Sigmoid colon (tissue), 7 donors: ENCODE measurements around the gene C1QTNF5. TPM values are rescaled to one million over a fixed set of nuclear protein-coding genes. Genes with fewer than 3 reads are reported as not detected.

Experiments
- DNase-seq: peaks from one replicate; pipeline ENCODE4 v3.0.0-alpha.2; 2019
- H3K27ac ChIP-seq, 4 donors: fragments of 200-600 bp; sonication (generic); one replicate each; pipeline ENCODE4 v1.5.1; 2016 to 2019; ENCODE audit warnings: mild to moderate bottlenecking in 1 of 4
- H3K27me3 ChIP-seq, 3 donors: fragments of 200-600 bp; sonication (generic); one replicate each; pipeline ENCODE4 v1.5.1; 2019; ENCODE audit warnings: mild to moderate bottlenecking in 1 of 3
- H3K36me3 ChIP-seq, 4 donors: fragments of 200-600 bp; sonication (generic); one replicate each; pipeline ENCODE4 v1.5.1; 2016 to 2019
- H3K4me1 ChIP-seq, 4 donors: fragments of 200-600 bp; sonication (generic); one replicate each; pipeline ENCODE4 v1.5.1; 2017 to 2019
- H3K4me3 ChIP-seq, 4 donors: fragments of 200-600 bp; sonication (generic); one replicate each; pipeline ENCODE4 v1.5.1; 2017 to 2019; ENCODE audit warnings: mild to moderate bottlenecking in 2 of 4, moderate library complexity in 1 of 4
- H3K9me3 ChIP-seq, 4 donors: fragments of 200-600 bp in 3 of 4; sonication (generic) in 3 of 4; one replicate each; pipeline versions ENCODE4 v1.5.1 to v1.6.1; 2013 to 2019
- CTCF ChIP-seq, 4 experiments: fragments of 450-650 bp in 3 of 4; fragments of 200-600 bp in 1 of 4; IDR thresholded peaks; one replicate each; pipeline ENCODE4 v1.5.1; 2016 to 2019; ENCODE audit warnings: antibody characterized with exemption in 4 of 4, mild to moderate bottlenecking in 3 of 4, moderate library complexity in 2 of 4
- EP300 ChIP-seq, 4 donors: sonication (generic); formaldehyde crosslinking; IDR thresholded peaks; one replicate each; pipeline ENCODE4 v1.6.1; 2017; ENCODE audit warnings: antibody characterized with exemption in 4 of 4
- POLR2A ChIP-seq, 2 donors: fragments of 450-650 bp; IDR thresholded peaks; one replicate each; pipeline ENCODE4 v1.6.1; 2016; ENCODE audit warnings: antibody characterized with exemption in 2 of 2, mild to moderate bottlenecking in 2 of 2, moderate library complexity in 2 of 2
- POLR2AphosphoS5 ChIP-seq, 4 donors: sonication (generic); formaldehyde crosslinking; IDR thresholded peaks; one replicate each; pipeline ENCODE4 v1.6.1; 2017; ENCODE audit warnings: antibody characterized with exemption in 4 of 4
- WGBS, 2 donors: extraction: QIAGEN DNeasy Blood & Tissue Kit; methylation state at CpG; one replicate each; pipeline ENCODE4 v1.1.7; 2013; 5-methylcytosine and 5-hydroxymethylcytosine counted together
- intact Hi-C: fragments of 100-400 bp; cut with DNase I; formaldehyde crosslinking; loops from one replicate; pipeline ENCODE4 v1.15.1; 2023
- polyA plus RNA-seq, 3 donors: library from polyadenylated mRNA; stranded (reverse); fragments of 200-250 nt; gene quantifications; one replicate each; pipeline ENCODE4 v1.2.3, GENCODE V29; 2013
- total RNA-seq, 4 donors: library from RNA; depleted of rRNA; stranded (reverse); fragments of >200 nt; gene quantifications; one replicate each; pipeline ENCODE4 v1.1.0, GENCODE V29; 2016
- donor health status: healthy with polysubstance abuse.
- donor health status: Bipolar disorder and iron deficiency.
- donor health status: healthy.

Gene C1QTNF5
- total and polyA plus RNA-seq, 7 donors: 4.9 to 35.2 (median 23.2) TPM

DNA sequence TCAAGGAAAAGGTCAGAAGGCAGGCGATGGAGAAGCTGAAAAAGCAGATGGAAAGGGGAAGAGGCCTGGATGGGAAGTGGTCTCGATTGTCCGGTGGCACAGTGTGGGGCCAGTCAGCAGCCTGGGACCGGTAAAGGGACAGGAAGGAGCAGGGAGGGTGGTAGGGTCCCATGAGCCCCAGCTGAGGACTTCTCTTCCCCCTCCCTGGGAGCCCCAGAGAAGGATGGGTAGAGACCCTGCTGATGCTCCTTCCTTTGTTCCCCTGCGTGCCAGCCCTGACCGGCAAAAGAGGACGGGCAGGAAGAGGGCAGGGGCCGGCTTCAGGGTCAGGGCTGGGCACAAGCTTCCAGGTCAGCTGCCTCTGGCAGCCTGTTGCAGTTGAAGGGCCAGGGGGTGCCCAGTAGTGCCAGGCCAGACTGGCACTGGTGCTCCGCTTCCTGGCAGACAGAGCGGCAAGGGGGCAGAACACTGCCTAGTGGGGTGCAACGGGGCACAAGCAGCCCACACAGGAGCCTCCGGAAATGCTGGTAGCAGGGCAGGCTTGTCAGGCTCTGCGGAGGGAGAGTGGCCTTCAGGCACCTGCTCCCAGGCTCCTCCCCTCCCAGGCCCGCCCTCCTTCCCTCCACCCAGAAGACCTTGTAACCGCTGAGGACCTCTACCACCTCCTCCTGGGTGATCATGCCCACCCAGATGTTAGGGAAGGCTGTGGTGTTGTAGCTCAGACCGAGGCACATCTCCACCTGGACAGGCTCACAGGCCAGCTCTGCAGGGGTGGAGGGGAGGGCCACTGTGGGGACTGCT, 739 bp upstream of the C1QTNF5 start:
- intact Hi-C loops: loop anchor here (5.0 kb wide), 1 partner anchor 41 kb away; the partner anchor contains the start of gene USP2
- Histone ChIP-seq H3K27me3 (peaks cover 0 to 19% (median 12%) of the 10 kb centered on the region in 3 donors), H3K27ac (peak overlapping the region; percentile 80 to 92 (median 84)), H3K36me3 (peaks cover 0 to 4% (median 0%) of the 10 kb centered on the region in 4 donors), H3K4me1 (peaks cover 0 to 51% (median 46%) of the 10 kb centered on the region in 4 donors), H3K4me3 (peak overlapping the region in 2 of 4 donors; percentile 63 to 73), H3K9me3 (no peaks in the 10 kb centered on the region)
- DNase-seq: no peak
- 27 to 28% methylated on average over 16 of the region's 16 CpGs for WGBS, 2 donors
- TF ChIP-seq POLR2AphosphoS5 (IDR thresholded peaks at IDR 0.05) (no peak), EP300 (IDR thresholded peaks at IDR 0.05) (no peak), POLR2A (IDR thresholded peaks at IDR 0.05) (no peak), CTCF (IDR thresholded peaks at IDR 0.05) (no peak)

GRCh38 chr11:119339589-119340334, 921 bp downstream of the C1QTNF5 start:
- H3K27ac ChIP-seq: peak overlapping the region; percentile 80 to 92 (median 84)
- intact Hi-C loops: loop anchor here (5.0 kb wide), 1 partner anchor 43 kb away; the partner anchor contains the start of gene USP2
- peak; percentile 88 for DNase-seq
- no peaks in the 10 kb centered on the region for H3K9me3 ChIP-seq
- TF ChIP-seq CTCF (IDR thresholded peaks at IDR 0.05) (peak; percentile 61 to 92 (median 72)), EP300 (IDR thresholded peaks at IDR 0.05) (no peak), POLR2AphosphoS5 (IDR thresholded peaks at IDR 0.05) (peak in 2 of 4 donors; percentile 24 to 49)
- peaks cover 0 to 9% (median 0%) of the 10 kb centered on the region in 4 donors for H3K36me3 ChIP-seq
- WGBS, 2 donors: 4 to 5% methylated on average over 86 of the region's 86 CpGs
- H3K4me1 ChIP-seq: peaks cover 0 to 68% (median 61%) of the 10 kb centered on the region in 4 donors
- H3K27me3 ChIP-seq: peaks cover 0 to 19% (median 12%) of the 10 kb centered on the region in 3 donors
- H3K4me3 ChIP-seq: peak overlapping the region; percentile 51 to 73 (median 59)

- peak overlapping the region; percentile 51 to 73 (median 59) for H3K4me3 ChIP-seq
- WGBS, 2 donors: 66 to 75% methylated on average over 11 of the region's 11 CpGs
- peak overlapping the region; percentile 80 to 92 (median 84) for H3K27ac ChIP-seq
- intact Hi-C loops: loop anchor here (1.0 kb wide), 1 partner anchor 133 kb away; the partner anchor contains the start of gene CBL
- H3K27me3 ChIP-seq: peaks cover 0 to 19% (median 12%) of the 10 kb centered on the region in 3 donors
- no peak for DNase-seq
- peaks cover 0 to 9% (median 0%) of the 10 kb centered on the region in 4 donors for H3K36me3 ChIP-seq
- H3K4me1 ChIP-seq: peaks cover 0 to 70% (median 62%) of the 10 kb centered on the region in 4 donors
- TF ChIP-seq POLR2A (IDR thresholded peaks at IDR 0.05) (no peak), CTCF (IDR thresholded peaks at IDR 0.05) (no peak), EP300 (IDR thresholded peaks at IDR 0.05) (no peak), POLR2AphosphoS5 (IDR thresholded peaks at IDR 0.05) (no peak)
- H3K9me3 ChIP-seq: no peaks in the 10 kb centered on the region
Measured at GRCh38 chr11:119338965-119339588, 1.6 kb downstream of the C1QTNF5 start.

GRCh38 chr11:119338318-119338890, 2.3 kb downstream of the C1QTNF5 start:
- 22 to 23% methylated on average over 17 of the region's 17 CpGs for WGBS, 2 donors
- intact Hi-C loops: loop anchor here (1.0 kb wide), 1 partner anchor 132 kb away; the partner anchor contains the start of gene CBL
- peak; percentile 88 for DNase-seq
- Histone ChIP-seq H3K27ac (peak overlapping the region; percentile 80 to 92 (median 84)), H3K4me3 (peak overlapping the region in 2 of 4 donors; percentile 63 to 73), H3K36me3 (peaks cover 0 to 9% (median 0%) of the 10 kb centered on the region in 4 donors), H3K4me1 (peaks cover 0 to 70% (median 62%) of the 10 kb centered on the region in 4 donors), H3K27me3 (peaks cover 0 to 19% (median 12%) of the 10 kb centered on the region in 3 donors), H3K9me3 (no peaks in the 10 kb centered on the region)
- TF ChIP-seq CTCF (IDR thresholded peaks at IDR 0.05) (peak; percentile 74 to 83 (median 78)), POLR2AphosphoS5 (IDR thresholded peaks at IDR 0.05) (no peak), POLR2A (IDR thresholded peaks at IDR 0.05) (no peak)
